ENCODE results near the gene SGSM2.
A peak's percentile ranks its signal among the peaks of the same experiment; 100 is the strongest.

SGSM2 gene

GRCh38 chr17:2336215-2336851 lies 968 bp upstream of the SGSM2 start, which contains the start of gene TSR1:
TSR1 (minus strand) TSS chr17:2336457; CDS start chr17:2336427, 30 bp downstream.
- DNase-seq (ENCODE audit: low read depth), result peak; percentile 88

DNA sequence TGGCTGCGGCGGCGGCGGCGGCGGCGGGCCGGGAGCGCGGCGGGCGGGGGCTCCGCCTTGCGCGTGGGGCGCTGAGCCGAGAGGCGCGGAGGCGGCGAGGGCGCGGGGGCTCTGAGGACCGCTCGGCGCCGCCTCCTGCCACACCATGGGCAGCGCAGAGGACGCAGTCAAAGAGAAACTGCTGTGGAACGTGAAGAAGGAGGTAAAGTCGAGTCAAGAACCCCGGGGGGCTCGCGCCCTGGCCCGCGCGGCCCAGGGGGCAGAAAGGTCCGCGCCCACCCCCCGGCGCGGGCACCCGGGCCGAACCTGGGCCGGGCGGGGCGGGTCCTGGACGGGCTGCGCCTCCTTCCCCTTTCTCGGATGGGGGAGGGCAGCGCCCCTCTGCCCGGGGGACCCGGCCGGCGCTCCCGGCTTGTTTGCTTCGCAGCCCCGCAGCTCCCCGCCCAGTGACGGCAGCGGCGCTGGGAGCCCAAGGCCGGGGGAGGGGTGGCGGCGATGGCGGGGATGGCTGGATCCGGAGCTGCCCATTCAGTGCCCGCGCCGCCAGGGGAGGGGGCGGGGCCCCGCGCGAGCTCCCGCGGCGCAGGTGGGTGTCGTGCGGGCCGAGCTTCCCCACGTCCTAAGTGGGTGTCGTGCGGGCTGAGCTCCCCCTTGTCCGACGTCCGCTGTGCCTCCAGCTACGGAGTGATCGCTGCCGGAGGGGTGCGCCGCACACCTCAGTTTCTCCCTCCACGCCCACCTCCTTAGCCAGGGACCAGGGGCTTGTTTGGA lies 428 bp downstream of the SGSM2 start:
- DNase-seq (ENCODE audit: low read depth), result peak; percentile 53

DNA sequence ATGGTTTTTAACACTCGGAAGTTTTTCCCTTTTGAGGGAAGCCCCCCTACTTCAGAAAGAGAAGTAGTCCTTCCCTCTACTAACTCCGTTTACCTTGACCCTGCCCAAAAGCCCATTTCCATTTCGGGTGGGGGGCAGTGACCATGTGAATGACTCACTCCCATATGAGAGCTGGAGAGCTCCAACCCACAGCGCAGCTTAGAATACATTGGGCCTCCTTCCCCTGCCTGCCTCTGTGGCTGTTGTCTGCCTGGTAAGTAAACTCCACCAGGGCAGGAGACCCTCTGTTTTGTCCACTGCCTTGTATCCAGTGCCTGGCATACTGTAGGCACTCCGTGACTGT lies 985 bp downstream of the SGSM2 start:
- no peak for DNase-seq (ENCODE audit: low read depth)

DNA sequence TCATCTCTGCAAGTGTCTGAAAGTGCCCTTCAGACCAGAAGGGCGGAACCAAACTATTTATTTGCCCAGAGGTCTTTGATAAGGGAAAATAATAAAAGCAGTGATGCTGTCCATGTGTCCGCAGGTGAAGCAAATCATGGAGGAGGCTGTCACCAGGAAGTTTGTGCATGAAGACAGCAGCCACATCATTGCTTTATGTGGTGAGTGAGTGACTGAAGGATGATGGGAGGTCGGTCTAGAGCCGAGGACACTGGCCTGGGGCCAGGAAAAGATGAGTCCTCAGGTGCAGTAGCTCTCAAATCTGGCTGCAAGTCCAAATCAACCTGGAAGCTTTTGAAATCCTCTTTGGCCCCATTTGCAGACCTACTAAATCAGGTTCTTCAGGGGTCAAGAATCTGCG lies 6.1 kb downstream of the SGSM2 start:
- DNase-seq (ENCODE audit: low read depth), result peak; percentile 33

DNA sequence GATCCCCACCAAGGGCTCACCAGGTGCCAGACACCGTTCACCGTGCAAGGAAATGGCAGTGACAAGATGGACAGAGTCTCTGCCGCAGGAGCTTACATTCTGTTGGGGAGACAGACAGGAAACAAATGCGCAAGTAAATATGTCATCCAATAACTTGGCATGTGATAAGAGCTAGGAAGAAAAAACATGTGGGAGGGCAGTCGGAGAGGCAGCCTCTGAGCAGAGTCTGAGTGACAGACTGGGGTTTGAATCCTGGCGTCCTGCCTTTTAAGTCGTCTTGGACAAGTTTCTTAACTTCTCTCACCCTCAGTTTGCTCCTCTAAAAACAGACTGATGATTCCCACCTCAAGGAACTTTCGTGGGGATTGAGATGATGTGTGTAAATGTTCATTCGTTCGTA lies 7.2 kb downstream of the SGSM2 start:
- no peak for DNase-seq (ENCODE audit: low read depth)

DNA sequence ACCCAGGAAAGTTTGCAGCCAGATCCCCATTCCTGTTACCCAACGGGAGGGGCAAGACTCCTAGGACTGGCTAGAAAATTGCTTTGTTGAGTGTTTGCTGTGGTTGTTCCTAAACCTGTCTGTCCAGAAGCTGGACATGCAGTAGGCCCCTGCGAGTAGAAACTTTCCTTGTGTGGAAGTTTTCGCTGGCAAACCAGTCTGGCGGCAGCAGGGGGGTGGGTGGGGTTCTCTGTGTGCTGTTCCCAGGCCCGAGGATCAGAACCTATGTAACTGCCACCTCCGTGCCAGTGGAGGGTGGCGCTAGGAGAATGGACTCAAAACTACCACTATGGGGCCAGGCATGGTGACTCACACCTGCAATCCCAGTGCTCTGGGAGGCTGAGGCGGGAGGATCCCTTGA lies 9.2 kb downstream of the SGSM2 start:
- DNase-seq (ENCODE audit: low read depth), result no peak

DNA sequence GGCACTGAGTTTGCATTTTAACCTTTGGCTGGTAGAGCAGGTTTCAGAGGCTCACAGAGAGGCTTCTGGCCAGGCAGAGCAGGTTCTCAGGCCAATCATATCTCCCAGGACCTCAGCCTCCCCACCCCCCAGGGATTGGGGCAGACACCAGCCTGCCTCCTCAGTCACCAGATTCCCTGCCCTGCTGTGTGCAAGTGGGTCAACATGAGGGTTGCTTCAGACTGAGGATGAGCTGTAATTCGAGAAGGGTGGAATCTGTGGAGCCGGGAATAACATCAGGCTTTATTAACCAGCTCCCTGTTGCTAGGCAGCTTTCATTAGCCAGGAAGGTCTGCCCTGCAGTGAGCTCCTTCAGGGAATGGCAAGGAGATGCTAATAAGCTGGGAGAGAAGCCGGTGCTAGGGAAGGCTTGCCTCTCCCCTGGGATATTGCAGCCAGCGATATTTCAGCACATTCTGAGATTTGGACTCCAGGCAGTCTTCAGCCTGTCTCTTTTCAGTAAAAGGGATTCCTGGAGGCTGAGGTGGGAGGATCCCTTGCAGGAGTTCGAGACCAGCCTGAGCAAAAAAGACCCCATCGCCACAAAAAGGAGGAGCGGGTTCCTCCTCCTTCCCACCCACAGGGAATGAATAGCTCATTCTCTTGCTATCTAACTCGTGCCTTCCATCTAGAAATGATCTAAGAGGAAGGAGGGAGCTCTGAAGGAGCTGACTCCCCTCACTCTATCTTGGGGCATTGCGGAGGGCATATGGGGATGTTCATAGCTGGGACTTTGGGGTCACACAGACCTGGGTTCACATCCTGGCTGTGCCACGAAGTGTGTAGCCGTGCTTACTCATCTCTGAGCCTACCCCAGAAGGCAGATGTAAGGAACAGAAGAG lies 10.7 kb downstream of the SGSM2 start:
- DNase-seq (ENCODE audit: low read depth), result no peak

DNA sequence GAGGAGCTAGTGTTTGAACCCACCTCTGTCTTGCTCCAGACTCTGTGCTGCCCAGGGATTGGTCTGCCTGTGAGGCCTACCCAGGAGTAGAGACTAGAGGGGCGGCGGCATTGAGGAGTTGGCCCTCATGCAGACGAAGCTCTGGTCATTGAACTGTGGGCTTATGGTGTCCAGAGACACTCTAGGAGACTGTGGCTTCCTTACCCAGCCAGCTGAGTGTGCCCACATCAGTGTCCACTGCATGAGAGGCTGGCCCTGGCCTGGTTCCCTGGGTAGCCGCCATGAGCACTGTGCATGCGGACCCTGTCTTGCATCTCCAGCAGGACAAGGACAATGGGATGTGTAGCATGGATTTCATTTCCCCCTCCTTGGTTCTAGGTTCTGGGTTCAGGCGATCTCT lies 14.0 kb downstream of the SGSM2 start:
- DNase-seq (ENCODE audit: low read depth), result no peak

DNA sequence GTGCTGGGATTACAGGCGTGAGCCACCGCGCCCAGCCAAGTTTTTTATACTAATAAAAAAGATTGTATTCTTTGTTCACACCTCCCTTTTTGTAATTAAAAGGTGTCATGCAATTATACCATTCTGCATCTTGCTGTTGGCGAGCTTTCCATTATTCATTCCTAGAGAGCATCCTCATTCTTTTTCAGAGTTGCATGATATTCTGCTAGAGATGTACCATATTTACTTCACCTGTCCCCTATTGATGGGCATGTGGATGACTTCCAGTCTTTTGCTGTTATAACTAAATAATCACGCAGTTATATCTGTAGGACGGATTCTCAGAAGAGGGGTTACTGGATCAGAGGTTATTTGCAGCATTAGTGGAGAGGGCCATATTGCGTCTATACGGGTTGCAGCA lies 17.0 kb downstream of the SGSM2 start:
- no peak for DNase-seq (ENCODE audit: low read depth)

DNA sequence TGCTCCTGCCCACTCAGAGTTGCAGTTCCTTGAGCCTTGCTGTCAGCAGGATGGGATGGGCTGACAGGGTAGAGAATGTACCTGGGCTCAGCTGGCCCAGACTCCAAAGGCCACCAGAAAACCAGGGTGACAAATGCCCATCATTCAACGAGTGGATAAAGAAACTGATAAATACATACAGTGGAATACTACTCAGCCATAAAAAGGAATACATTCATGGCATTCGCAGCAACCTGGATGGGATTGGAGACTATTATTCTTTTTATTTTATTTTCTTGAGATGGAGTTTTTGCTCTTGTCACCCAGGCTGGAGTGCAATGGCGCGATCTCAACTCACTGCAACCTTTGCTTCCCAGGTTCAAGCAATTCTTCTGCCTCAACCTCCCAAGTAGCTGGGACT lies 19.9 kb downstream of the SGSM2 start:
- no peak for DNase-seq (ENCODE audit: low read depth)

DNA sequence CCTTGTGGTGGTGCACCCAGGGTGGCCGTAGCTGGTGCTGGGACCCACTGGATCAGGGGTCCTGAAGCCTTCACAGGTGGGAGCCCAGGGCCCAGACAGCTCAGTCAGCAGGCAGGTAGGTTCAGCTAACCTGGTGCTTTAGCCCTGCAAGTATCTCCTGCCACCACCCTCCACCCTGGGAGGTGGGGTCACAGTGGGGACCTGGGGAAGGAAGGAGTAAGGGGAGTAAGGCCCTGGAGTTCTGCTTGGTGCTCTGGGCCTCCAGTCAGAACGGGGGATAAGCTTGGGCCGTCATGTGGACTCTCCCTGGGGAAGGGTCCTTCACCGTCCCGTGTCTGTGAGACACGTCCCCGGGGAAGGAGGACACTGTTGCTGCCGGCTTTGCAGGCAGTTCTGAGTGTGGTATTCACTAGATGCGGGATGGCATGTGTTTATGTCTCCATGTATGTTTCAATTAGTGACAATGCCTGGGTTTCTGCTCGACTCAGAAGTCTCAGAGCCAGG lies 20.7 kb downstream of the SGSM2 start:
- no peak for DNase-seq (ENCODE audit: low read depth)

DNA sequence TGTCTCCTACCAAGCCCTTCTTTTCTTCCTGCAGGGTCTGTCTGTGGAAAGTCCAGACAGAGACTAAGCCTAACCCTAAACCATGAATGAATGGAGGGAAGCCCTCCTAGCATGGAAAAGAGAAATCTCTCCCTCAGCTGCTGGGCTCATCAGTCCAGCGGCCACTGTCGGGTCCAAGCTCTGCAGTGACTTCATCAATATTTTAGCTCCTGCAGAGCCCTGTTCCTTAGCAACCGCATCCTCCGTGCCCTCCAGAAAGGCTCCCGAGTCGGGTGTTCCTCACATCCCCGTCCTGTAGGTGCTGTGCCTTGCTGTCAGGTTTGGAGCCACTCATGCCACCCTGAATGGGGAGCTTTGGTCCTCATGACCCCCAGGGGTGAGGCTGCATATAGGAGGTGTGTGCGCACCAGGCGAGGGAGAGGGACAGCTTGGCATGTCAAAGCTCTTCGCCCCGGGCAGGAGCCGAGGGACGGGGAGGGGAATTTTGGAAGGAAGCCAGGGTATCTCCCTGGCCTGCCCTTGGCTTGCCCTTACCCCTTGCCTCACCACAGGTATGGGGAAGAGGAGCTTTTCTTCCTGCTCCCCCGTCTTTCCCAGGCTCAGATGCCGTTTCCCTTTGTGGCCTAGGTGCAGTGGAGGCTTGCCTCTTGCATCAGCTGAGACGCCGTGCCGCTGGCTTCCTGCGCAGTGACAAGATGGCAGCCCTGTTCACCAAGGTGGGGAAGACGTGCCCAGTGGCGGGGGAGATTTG lies 23.9 kb downstream of the SGSM2 start:
- DNase-seq (ENCODE audit: low read depth), result no peak

GRCh38 chr17:2362016-2362415 lies 24.7 kb downstream of the SGSM2 start:
- DNase-seq (ENCODE audit: low read depth), result no peak

- DNase-seq (ENCODE audit: low read depth), result no peak
Observed at GRCh38 chr17:2362416-2362815, 25.1 kb downstream of the SGSM2 start.

GRCh38 chr17:2362881-2363280 lies 25.6 kb downstream of the SGSM2 start:
- no peak for DNase-seq (ENCODE audit: low read depth)

DNA sequence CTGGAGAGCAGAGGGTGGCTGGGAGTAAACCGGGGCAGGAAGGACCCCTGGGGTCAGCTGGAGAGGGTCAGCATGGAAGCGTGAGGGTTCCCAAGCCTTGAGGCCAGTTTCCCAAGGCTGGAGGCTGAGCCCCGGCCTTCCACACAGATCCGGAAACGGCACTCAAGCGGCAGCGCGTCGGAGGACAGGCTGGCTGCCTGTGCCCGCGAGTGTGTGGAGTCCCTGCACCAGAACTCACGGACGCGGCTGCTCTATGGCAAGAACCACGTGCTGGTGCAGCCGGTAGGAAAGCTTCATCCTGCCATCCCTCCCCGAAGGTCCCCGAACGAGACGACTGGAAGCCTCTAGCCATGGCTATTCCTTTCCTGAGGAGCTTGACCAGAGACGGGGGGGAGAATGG lies 26.0 kb downstream of the SGSM2 start:
- no peak for DNase-seq (ENCODE audit: low read depth)

DNA sequence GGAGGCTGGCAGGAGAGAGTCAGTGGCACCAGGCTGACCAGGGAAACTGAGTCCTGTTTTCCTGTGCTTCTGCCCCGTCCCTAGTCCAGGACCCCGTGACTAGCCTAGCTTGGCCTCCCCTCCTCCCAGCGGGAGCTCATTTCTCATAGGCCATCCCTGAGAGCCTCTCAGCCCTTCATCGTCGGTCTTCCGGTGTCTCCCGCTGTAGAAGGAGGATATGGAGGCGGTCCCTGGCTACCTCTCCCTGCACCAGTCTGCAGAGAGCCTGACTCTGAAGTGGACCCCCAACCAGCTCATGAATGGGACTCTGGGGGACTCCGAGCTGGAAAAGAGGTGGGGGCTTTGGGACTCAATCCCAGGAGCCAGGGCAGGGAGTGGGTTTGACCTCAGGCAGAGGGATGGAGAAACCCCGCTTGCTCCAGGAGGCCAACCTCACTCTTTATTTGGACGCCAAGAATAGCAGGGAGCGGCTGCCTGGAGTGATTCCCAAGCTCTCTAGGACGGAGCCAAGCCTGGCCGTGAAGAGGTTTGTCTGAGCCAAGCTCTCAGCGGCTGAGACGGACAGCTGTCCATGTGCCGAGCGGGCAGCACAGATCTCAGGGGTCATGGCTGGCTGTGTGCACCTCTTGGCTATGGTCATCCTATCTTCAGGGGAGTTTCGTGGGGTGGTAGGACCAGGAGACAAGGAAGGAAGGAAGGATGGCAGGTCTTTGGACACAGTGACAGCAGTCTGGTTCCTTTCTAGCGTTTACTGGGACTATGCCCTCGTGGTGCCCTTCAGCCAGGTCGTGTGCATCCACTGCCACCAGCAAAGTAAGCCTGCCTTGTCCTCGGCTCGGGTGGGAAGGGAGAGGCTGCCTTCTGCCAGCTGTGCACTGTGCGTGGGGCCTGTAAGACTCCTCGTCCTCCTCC lies 26.8 kb downstream of the SGSM2 start:
- DNase-seq (ENCODE audit: low read depth), result no peak

- no peak for DNase-seq (ENCODE audit: low read depth)
Observed at GRCh38 chr17:2364763-2365116, 27.4 kb downstream of the SGSM2 start.

GRCh38 chr17:2365132-2365531 lies 27.8 kb downstream of the SGSM2 start:
- no peak for DNase-seq (ENCODE audit: low read depth)

DNA sequence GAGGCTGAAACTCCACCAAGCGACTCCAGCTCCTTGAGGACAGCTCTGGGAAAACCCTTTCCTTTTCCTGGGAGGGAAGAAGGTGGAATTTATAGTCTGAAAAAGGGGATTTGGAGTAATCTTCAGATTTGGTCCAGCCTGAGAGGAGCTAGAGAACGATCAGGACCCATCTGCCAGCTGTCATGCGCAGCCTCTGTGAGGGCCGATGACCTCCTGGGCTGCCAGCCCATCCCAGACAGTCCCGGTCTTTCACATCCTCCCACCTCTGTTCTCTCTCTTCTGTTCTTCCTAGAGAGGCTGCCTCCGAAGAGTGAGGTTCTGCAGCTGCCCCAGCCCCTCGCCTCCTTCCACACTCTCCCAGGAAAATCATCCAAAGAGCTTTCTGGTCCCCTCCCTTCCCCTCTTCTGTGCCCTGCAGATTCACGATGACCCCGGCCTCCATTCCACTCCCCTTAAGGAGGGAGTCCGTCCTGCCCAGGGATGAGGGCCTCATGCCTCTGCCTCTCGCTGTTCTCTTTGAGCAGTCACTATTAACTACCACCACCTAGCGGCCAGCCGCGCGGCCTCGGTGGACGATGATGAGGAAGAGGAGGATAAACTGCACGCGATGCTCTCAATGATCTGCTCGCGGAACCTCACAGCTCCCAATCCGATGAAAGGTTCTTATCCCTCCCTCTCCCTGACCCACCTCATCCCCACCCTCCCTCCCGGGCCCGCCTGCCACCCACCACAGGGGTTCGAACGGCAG lies 29.6 kb downstream of the SGSM2 start:
- no peak for DNase-seq (ENCODE audit: low read depth)

Data from activated T-cell treated with anti-CD3 and anti-CD28 coated beads for 48 hours (primary cell).